Fibroblast of upper back skin (primary cell): ENCODE data around the gene NACAD.
"Not testable (repeated sequence)": the region's sequence is repeated elsewhere in the genome, so short reads cannot be mapped to it uniquely, and the experiment has no call there.

Experiments used
- DNase-seq: peaks from one replicate; pipeline ENCODE4 v3.0.0-alpha.2; 2013

The NACAD gene

DNA sequence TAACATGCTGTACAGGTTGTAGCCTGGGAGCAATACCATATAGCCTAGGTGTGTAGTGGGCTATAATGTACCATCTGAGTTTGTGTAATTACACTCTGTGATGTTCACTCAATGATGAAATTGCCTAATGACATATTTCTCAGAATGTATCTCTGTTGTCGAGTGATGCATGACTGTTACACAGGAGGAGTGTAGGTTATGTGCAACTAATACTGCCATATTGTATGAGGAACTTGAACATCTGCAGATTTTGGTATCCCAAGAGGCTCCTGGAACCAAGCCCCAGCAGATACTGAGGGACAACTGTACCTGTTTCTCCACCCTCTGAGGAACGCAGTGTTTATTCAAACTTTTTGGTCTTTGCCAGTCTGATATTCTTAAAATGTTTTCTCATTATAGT lies 38.6 kb downstream of the NACAD start:
- DNase-seq: no peak

DNA sequence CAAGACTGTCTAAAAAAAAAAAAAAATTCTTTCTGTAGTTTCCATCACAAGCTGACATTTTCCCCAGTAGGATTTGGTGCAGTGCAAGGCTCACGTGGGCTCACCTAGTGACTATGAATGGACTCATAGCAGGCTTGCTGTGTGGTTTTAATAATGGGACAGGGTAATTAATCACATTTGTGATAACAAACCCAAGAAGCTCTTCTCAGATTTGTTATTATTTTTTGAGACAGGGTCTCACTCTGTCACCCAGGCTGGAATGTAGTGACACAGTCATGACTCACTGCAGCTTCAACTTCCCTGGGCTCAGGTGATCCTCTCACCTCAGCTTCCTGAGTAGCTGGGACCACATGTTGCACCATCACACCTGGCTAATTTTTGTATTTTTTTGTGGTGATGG lies 40.0 kb downstream of the NACAD start:
- DNase-seq: no peak

- DNase-seq: no peak
These were observed 44.4 kb downstream of the NACAD start for GRCh38 chr7:45044338-45044737.

- no peak for DNase-seq
These were observed 49.7 kb downstream of the NACAD start for GRCh38 chr7:45039106-45039505.

- DNase-seq: no peak
These were observed 50.9 kb downstream of the NACAD start for GRCh38 chr7:45037876-45038275.

GRCh38 chr7:45036796-45037195 lies 52.0 kb downstream of the NACAD start:
- DNase-seq: no peak

- no peak for DNase-seq
These were observed 52.5 kb downstream of the NACAD start for GRCh38 chr7:45036317-45036716.

DNA sequence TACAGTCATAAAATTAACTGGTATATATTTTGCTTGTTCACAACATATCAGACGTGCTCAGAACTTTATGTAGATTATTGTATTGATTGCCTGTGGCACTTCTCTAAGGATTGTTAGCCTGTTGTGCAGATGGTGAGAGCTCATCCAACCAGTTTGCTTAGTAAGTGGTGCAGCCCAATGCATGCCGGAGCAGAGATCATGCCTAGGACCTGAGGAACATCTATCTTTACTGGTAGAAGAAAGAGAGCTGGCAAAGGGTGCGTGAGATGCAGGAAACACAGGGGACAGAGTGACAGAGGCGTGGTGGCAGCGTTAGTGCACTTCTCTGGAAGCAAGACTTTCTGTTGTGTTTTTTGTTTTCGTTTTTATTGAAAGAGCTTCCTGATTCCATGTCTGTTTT lies 52.9 kb downstream of the NACAD start:
- DNase-seq: no peak

GRCh38 chr7:45035371-45035770 lies 53.4 kb downstream of the NACAD start:
- no peak for DNase-seq

DNA sequence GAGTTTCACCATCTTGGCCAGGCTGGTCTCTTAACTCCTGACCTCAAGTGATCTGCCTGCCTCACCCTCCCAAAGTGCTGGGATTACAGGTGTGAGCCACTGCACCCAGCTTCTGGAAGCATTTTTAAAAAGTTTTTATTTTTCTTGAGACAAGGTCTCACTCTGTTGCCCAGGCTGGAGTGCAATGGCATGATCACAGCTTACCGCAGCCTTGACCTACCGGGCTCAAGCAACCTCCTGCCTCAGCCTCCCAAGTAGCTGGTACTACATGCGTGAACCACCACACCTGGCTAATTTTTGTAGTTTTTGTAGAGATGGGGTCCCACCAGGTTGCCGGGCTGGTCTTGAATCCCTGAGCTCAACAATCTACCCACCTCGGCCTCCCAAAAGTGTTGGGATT lies 54.1 kb downstream of the NACAD start:
- not testable (repeated sequence) for DNase-seq

DNA sequence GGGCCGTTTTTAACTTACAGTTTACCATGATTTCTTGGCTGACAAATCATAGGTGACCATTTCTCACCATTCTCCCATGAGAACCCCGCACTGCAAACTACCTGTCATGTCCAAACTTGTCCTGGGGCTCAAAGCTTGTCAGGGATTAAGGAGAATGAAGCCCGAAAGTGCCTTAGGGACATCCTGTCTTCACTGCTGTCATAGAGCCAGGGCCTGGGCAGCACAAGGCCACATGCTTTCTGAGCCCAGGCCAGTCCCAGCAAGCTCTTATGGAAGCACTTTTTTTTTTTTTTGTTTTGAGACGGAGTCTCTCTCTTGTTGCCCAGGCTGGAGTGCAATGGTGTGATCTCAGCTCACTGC lies 54.9 kb downstream of the NACAD start:
- no peak for DNase-seq

DNA sequence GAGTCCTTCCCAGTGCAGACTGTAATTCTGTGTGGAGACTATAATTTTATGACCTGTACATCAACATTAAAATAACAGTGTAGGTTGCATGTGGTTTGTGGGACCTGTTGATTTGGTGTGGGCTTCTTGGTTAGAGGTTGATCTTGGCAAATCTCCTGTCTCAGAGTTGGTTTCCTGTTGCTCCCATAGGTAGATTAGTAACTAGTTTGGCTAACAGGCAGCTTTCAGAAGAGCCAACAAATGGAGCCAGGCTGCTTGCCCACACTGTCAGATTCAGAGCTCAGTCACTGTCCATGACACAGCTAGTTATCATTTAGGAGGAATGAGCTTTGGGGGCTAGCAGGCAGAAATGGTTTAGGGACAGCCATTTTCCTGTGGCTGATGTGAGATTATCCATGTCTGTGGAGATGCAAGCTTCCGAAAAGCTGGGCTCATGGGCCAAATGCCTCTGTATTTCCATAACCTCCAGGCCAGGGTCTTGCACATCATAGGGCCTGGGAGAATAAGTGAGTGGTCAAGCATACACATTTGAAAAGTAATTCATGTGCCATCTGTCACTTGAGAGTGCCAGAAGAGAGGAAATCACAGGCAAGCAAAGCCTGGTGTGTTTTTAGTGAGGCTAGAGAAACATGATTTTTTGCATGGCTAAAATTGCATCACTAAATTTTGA lies 55.4 kb downstream of the NACAD start:
- DNase-seq: peak; percentile 60

- no peak for DNase-seq
These were observed 56.3 kb downstream of the NACAD start for GRCh38 chr7:45032421-45032820.

- no peak for DNase-seq
These were observed 56.9 kb downstream of the NACAD start for GRCh38 chr7:45031829-45032228.
